ENCODE results near the gene MIF. TPM values are rescaled to one million over a fixed set of nuclear protein-coding genes. Genes with fewer than 3 reads are reported as not detected.

Gene MIF
- total RNA-seq, 2 donors from 2014 or later, result 176 to 273 TPM

DNA sequence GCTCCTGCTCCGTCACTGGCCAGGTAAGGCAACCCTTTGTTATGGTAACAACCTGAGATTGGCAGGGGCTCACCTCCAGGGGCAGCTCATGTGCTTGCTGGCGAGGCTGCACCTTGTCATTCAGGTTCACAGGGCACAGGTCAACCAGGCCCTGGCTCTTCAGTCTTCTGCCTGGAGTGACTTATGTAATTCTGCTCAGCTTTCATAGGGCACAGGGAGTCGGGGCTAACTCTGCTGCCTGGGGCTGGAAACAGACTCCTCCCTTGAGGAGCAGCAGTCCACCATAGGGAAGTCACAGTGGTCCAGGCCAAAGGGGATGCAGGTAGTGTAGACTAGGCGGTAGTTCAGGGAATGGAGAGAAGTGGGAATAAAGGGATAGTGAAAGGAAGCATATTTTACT lies 1.5 kb upstream of the MIF start:
- TF ChIP-seq, protein P1, sequence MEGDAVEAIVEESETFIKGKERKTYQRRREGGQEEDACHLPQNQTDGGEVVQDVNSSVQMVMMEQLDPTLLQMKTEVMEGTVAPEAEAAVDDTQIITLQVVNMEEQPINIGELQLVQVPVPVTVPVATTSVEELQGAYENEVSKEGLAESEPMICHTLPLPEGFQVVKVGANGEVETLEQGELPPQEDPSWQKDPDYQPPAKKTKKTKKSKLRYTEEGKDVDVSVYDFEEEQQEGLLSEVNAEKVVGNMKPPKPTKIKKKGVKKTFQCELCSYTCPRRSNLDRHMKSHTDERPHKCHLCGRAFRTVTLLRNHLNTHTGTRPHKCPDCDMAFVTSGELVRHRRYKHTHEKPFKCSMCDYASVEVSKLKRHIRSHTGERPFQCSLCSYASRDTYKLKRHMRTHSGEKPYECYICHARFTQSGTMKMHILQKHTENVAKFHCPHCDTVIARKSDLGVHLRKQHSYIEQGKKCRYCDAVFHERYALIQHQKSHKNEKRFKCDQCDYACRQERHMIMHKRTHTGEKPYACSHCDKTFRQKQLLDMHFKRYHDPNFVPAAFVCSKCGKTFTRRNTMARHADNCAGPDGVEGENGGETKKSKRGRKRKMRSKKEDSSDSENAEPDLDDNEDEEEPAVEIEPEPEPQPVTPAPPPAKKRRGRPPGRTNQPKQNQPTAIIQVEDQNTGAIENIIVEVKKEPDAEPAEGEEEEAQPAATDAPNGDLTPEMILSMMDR (IDR thresholded peaks at IDR 0.05), result no peak
- peaks cover 0 to 42% of the 10 kb centered on the region in 2 donors for H3K4me1 ChIP-seq
- H3K27me3 ChIP-seq, result no peaks in the 10 kb centered on the region
- H3K4me3 ChIP-seq, result no peak overlapping the region
- H3K9me3 ChIP-seq, result no peaks in the 10 kb centered on the region
- DNase-seq (ENCODE audit: low spot score), result no peak
- H3K36me3 ChIP-seq, result peaks cover 15% of the 10 kb centered on the region
- no peak overlapping the region for H3K27ac ChIP-seq

- Histone ChIP-seq H3K36me3 (peaks cover 15% of the 10 kb centered on the region), H3K9me3 (no peaks in the 10 kb centered on the region), H3K27ac (peak overlapping the region; percentile 90 to 94), H3K4me3 (peak overlapping the region; percentile 59 to 73), H3K27me3 (no peaks in the 10 kb centered on the region), H3K4me1 (peaks cover 0 to 42% of the 10 kb centered on the region in 2 donors)
- DNase-seq (ENCODE audit: low spot score), result no peak
- TF ChIP-seq, protein P1 (IDR thresholded peaks at IDR 0.05), result no peak
Measured at GRCh38 chr22:23893121-23893944, 850 bp upstream of the MIF start.

- H3K4me1 ChIP-seq, result peaks cover 0 to 31% of the 10 kb centered on the region in 2 donors
- peak; percentile 76 for DNase-seq (ENCODE audit: low spot score)
- no peaks in the 10 kb centered on the region for H3K27me3 ChIP-seq
- TF ChIP-seq, protein P1 (IDR thresholded peaks at IDR 0.05), result no peak
- peak overlapping the region; percentile 59 to 73 for H3K4me3 ChIP-seq
- H3K27ac ChIP-seq, result peak overlapping the region; percentile 90 to 94
- peaks cover 15% of the 10 kb centered on the region for H3K36me3 ChIP-seq
- no peaks in the 10 kb centered on the region for H3K9me3 ChIP-seq
Measured at GRCh38 chr22:23894710-23895598, 771 bp downstream of the MIF start.

DNA sequence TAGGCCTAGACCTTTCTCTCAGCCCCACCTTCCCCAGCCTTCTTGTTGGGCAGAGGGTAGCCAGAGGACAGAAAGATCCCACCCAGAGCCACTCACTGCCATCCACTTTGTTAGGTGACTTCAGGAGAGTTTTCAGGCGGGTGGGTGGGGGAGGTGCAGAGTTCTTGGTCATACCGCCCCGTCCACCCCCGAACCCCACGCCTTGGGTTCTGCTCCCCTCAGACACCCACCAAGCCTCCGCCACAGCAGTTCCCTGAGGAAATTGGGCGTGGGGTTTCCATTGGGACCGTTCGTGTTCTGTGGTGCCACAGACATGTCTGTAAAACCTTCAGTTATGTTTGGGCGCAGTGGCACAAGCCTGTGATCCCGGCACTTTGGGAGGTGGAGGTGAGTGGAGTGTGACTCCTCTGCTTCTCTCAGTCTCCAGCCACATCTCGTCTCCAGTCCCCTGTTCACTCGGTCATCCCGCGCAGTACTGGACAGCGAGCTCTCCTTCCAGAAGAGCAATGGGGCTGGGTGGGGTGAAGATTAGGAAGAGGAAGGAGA lies 1.5 kb downstream of the MIF start:
- Histone ChIP-seq H3K27ac (peak overlapping the region; percentile 90 to 94), H3K4me1 (peaks cover 0 to 31% of the 10 kb centered on the region in 2 donors), H3K36me3 (peaks cover 15% of the 10 kb centered on the region), H3K27me3 (no peaks in the 10 kb centered on the region), H3K9me3 (no peaks in the 10 kb centered on the region), H3K4me3 (peak overlapping the region; percentile 59 to 73)
- TF ChIP-seq, protein P1 (IDR thresholded peaks at IDR 0.05), result no peak
- no peak for DNase-seq (ENCODE audit: low spot score)

- TF ChIP-seq, protein P1 (IDR thresholded peaks at IDR 0.05), result no peak
- H3K27ac ChIP-seq, result no peak overlapping the region
- no peaks in the 10 kb centered on the region for H3K27me3 ChIP-seq
- no peaks in the 10 kb centered on the region for H3K9me3 ChIP-seq
- peaks cover 15% of the 10 kb centered on the region for H3K36me3 ChIP-seq
- H3K4me1 ChIP-seq, result peaks cover 0 to 31% of the 10 kb centered on the region in 2 donors
- no peak overlapping the region for H3K4me3 ChIP-seq
- no peak for DNase-seq (ENCODE audit: low spot score)
Measured at GRCh38 chr22:23896166-23896522, 2.0 kb downstream of the MIF start.

Measured in right atrium auricular region (tissue), 2 donors.